B cell (primary cell): ENCODE results near the gene TOMM40. TPM values are rescaled to one million over a fixed set of nuclear protein-coding genes. Genes with fewer than 3 reads are reported as not detected.

Experiments used
- ATAC-seq: fragments of 200-7000 bp; cut with Tn5 transposase; one replicate; pipeline ENCODE4 v1.10.0; 2021; ENCODE audit warnings: low read depth, mild to moderate bottlenecking, moderate number of reproducible peaks, moderate library complexity
- CTCF ChIA-PET: fragments of 350-600 bp; sonication (Branson Sonifier 250); formaldehyde crosslinking; loops from one replicate; lab custom pipeline; 2021; ENCODE audit warnings: antibody characterized with exemption, inconsistent platforms; lab: Charles Lee
- POLR2A ChIA-PET: fragments of 350-600 bp; sonication (Branson Sonifier 250); formaldehyde crosslinking; loops from one replicate; lab custom pipeline; 2021; ENCODE audit warnings: antibody characterized with exemption; lab: Charles Lee
- DNase-seq: peaks from one replicate; pipeline ENCODE4 v3.0.0; 2013
- H2AFZ ChIP-seq: 2 replicates; pipeline ENCODE4 v1.6.1; 2012; ENCODE audit warnings: mild to moderate bottlenecking, low read depth, low read length; ENCODE audit not compliant: insufficient read depth, poor library complexity, severe bottlenecking
- H3K27ac ChIP-seq, 2 donors: 1 replicate in 1 of 2; 2 replicates in 1 of 2; pipeline ENCODE4 v1.5.1; 2012 to 2013; ENCODE audit warnings: low read length in 2 of 2, mild to moderate bottlenecking in 2 of 2, moderate library complexity in 1 of 2
- H3K27me3 ChIP-seq, 4 experiments: fragments of 200-600 bp in 1 of 4; sonication (generic) in 1 of 4; replicated peaks in 1 of 4; 1 replicate in 2 of 4; 2 replicates in 2 of 4; pipeline versions ENCODE4 v1.6.1 to v1.7.0; 2013 to 2016; ENCODE audit warnings: low read length in 3 of 4, mild to moderate bottlenecking in 2 of 4, mixed read lengths in 1 of 4, moderate library complexity in 1 of 4; ENCODE audit not compliant: insufficient read depth in 4 of 4, control insufficient read depth in 3 of 4; ENCODE audit errors: control extremely low read depth in 1 of 4
- H3K36me3 ChIP-seq, 2 experiments: replicated peaks in 1 of 2; 1 replicate in 1 of 2; 2 replicates in 1 of 2; pipeline versions ENCODE4 v1.6.1 to v1.7.1; 2013; ENCODE audit warnings: low read length in 1 of 2; ENCODE audit not compliant: insufficient read depth in 2 of 2, control insufficient read depth in 1 of 2; ENCODE audit errors: control extremely low read depth in 1 of 2, extremely low read depth in 1 of 2
- H3K4me1 ChIP-seq, 2 donors: fragments of 200-600 bp in 1 of 2; sonication (generic) in 1 of 2; 1 replicate in 1 of 2; 2 replicates in 1 of 2; pipeline versions ENCODE4 v1.5.1 to v1.6.1; 2013 to 2017; ENCODE audit warnings: low read length in 2 of 2; ENCODE audit not compliant: control insufficient read depth in 2 of 2, insufficient read depth in 2 of 2
- H3K4me2 ChIP-seq: replicated peaks from 2 replicates; pipeline ENCODE3; 2012; ENCODE audit warnings: mild to moderate bottlenecking, low read depth, low read length; ENCODE audit not compliant: poor library complexity, severe bottlenecking
- H3K4me3 ChIP-seq, 5 experiments: fragments of 200-600 bp in 1 of 5; sonication (generic) in 1 of 5; 1 replicate in 3 of 5; 2 replicates in 2 of 5; pipeline versions ENCODE4 v1.5.1 to v1.7.0; 2011 to 2016; ENCODE audit warnings: low read length in 4 of 5, mild to moderate bottlenecking in 4 of 5, low read depth in 2 of 5, control low read depth in 1 of 5, moderate library complexity in 1 of 5; ENCODE audit not compliant: insufficient read depth in 1 of 5; ENCODE audit errors: control extremely low read depth in 1 of 5, extremely low read depth in 1 of 5
- H3K79me2 ChIP-seq: fragments of 200-600 bp; sonication (generic); one replicate; pipeline ENCODE4 v1.6.0; 2016; ENCODE audit warnings: low read length; ENCODE audit not compliant: control insufficient read depth, insufficient read depth
- H3K9ac ChIP-seq: fragments of 200-600 bp; sonication (generic); 2 replicates; pipeline ENCODE4 v1.6.1; 2017; ENCODE audit warnings: mild to moderate bottlenecking, low read length, moderate library complexity
- H3K9me3 ChIP-seq, 3 donors: one replicate each; pipeline versions ENCODE4 v1.6.1 to v1.7.1; 2013; ENCODE audit warnings: low read length in 2 of 3; ENCODE audit not compliant: control insufficient read depth in 2 of 3, insufficient read depth in 1 of 3; ENCODE audit errors: control extremely low read depth in 1 of 3
- H4K20me1 ChIP-seq: 2 replicates; pipeline ENCODE4 v1.6.0; 2012; ENCODE audit warnings: mild to moderate bottlenecking, low read length; ENCODE audit not compliant: insufficient read depth, control insufficient read depth, poor library complexity, severe bottlenecking
- H3K27ac Mint-ChIP-seq: one replicate; pipeline ENCODE4 v1.8.0; 2021; ENCODE audit warnings: mixed read lengths
- H3K27me3 Mint-ChIP-seq: one replicate; pipeline ENCODE4 v1.8.0; 2021; ENCODE audit warnings: mixed read lengths
- H3K4me1 Mint-ChIP-seq: one replicate; pipeline ENCODE4 v1.8.0; 2021; ENCODE audit warnings: mixed read lengths
- H3K4me3 Mint-ChIP-seq: one replicate; pipeline ENCODE4 v1.8.0; 2021; ENCODE audit warnings: mixed read lengths
- H3K9me3 Mint-ChIP-seq: one replicate; pipeline ENCODE4 v1.8.0; 2022; ENCODE audit warnings: mixed read lengths; ENCODE audit not compliant: insufficient read depth
- CTCF ChIP-seq: fragments of 200-600 bp; IDR thresholded peaks from one replicate; pipeline ENCODE4 v1.8.0; 2022; ENCODE audit warnings: antibody characterized with exemption, mild to moderate bottlenecking
- EZH2 ChIP-seq: IDR thresholded peaks from 2 replicates; pipeline ENCODE4 v1.6.1; 2012; ENCODE audit warnings: borderline replicate concordance, low read depth, mild to moderate bottlenecking, moderate library complexity, low read length; ENCODE audit not compliant: insufficient read depth, poor library complexity, severe bottlenecking
- WGBS: methylation state at CpG from one replicate; pipeline ENCODE4 v1.1.5; 2013; ENCODE audit warnings: missing lambda C conversion rate; ENCODE audit not compliant: insufficient coverage; 5-methylcytosine and 5-hydroxymethylcytosine counted together
- intact Hi-C: fragments of 100-400 bp; cut with micrococcal nuclease; formaldehyde crosslinking; loops from one replicate; pipeline ENCODE4 v1.10.0; 2022
- polyA plus RNA-seq: library from polyadenylated mRNA; depleted of rRNA; stranded (reverse); fragments of >200 nt; gene quantifications from 2 replicates; pipeline ENCODE4 v1.2.3, GENCODE V29; 2012
- total RNA-seq, 2 donors: library from RNA; stranded (reverse); fragments of 120-200 nt in 1 of 2; gene quantifications; 1 replicate in 1 of 2; 2 replicates in 1 of 2; pipeline versions ENCODE4 v1.2.3 to v1.2.4, GENCODE V29; 2013 to 2022

TOMM40 gene
- total and polyA plus RNA-seq, 2 donors (not counting 1 experiment from before 2014, with no cell fraction given) = 30.9 to 31.1 TPM

GRCh38 chr19:44905437-44906160, 14.5 kb downstream of the TOMM40 start, which contains the start of gene APOE:
Gene APOE (plus strand): TSS chr19:44905796. CDS start chr19:44906625, 829 bp downstream.
- ATAC-seq = no peak
- Histone ChIP-seq H3K27ac (no peak within 1 kb of the TSS), H3K9ac (no peak within 1 kb of the TSS)

More at GRCh38 chr19:44905437-44906160, 14.5 kb downstream of the TOMM40 start, which contains the start of gene APOE:
- Histone ChIP-seq H2AFZ (no peak within 1 kb of the TSS), H3K4me1 (peaks cover 15 to 19% of the 10 kb centered on the region in 2 donors), H3K4me2 (peak within 1 kb of the TSS; percentile 30), H3K4me3 (no peak within 1 kb of the TSS), H4K20me1 (peaks cover 6% of the 10 kb centered on the region), H3K9me3 (peaks cover 0 to 4% (median 0%) of the 10 kb centered on the region in 3 donors), H3K27me3 (peaks cover 0 to 26% (median 10%) of the 10 kb centered on the region in 4 experiments), H3K36me3 (peaks cover 0 to 18% of the 10 kb centered on the region in 2 experiments), H3K79me2 (no peaks in the 10 kb centered on the region)
- intact Hi-C loops = no loop called here
- ChIA-PET CTCF (interaction anchor here (0.8 to 4.1 kb wide), 5 partner anchors 11 to 573 kb away, joined by 3 to 27 read pairs (median 4); no protein-coding TSS in a partner anchor), POLR2A (interaction anchor here (1.0 kb wide), 1 partner anchor 56 kb away, joined by 3 read pairs; no protein-coding TSS in a partner anchor)
- WGBS = 4% methylated on average over 17 of the region's 20 CpGs
- Mint-ChIP-seq H3K27ac (no peak within 1 kb of the TSS), H3K27me3 (peaks cover 18% of the 10 kb centered on the region), H3K4me3 (no peak within 1 kb of the TSS), H3K9me3 (no peaks in the 10 kb centered on the region), H3K4me1 (peaks cover 16% of the 10 kb centered on the region)
- DNase-seq = no peak
- TF ChIP-seq EZH2 (no peak), CTCF (no peak)
